Keratinocyte (primary cell): ENCODE results near the gene NOP14. TPM values are rescaled to one million over a fixed set of nuclear protein-coding genes. Genes with fewer than 3 reads are reported as not detected.
A peak's percentile ranks its signal among the peaks of the same experiment; 100 is the strongest.

Source experiments
- DNase-seq: peaks from one replicate; pipeline ENCODE4 v3.0.0-alpha.2; 2011; ENCODE audit warnings: low read depth, missing footprints, low spot score
- FAIRE-seq: peaks from 2 replicates; lab custom pipeline; 2011; peaks lifted over from hg19 to GRCh38; lab: Jason Lieb, UNC
- H2AFZ ChIP-seq: 2 replicates; pipeline ENCODE4 v1.6.0; 2012; ENCODE audit warnings: low read length, control low read depth, inconsistent platforms; ENCODE audit not compliant: control insufficient read depth
- H3K27ac ChIP-seq: 2 replicates; pipeline ENCODE4 v1.5.1; 2011; ENCODE audit warnings: low read length; ENCODE audit not compliant: control insufficient read depth, insufficient read depth
- H3K27me3 ChIP-seq: 3 replicates; pipeline ENCODE4 v1.6.0; 2011; ENCODE audit warnings: low read length; ENCODE audit not compliant: control insufficient read depth, insufficient read depth; ENCODE audit errors: extremely low read depth
- H3K36me3 ChIP-seq, 2 experiments: 2 replicates in 1 of 2; 3 replicates in 1 of 2; pipeline ENCODE4 v1.5.1; 2011; ENCODE audit warnings: low read length in 2 of 2, mild to moderate bottlenecking in 1 of 2; ENCODE audit not compliant: control insufficient read depth in 2 of 2, insufficient read depth in 2 of 2; ENCODE audit errors: extremely low read depth in 1 of 2
- H3K4me1 ChIP-seq: 3 replicates; pipeline ENCODE4 v1.5.1; 2011; ENCODE audit warnings: low read length; ENCODE audit not compliant: control insufficient read depth, insufficient read depth; ENCODE audit errors: extremely low read depth
- H3K4me2 ChIP-seq: 3 replicates; pipeline ENCODE4 v1.6.0; 2011; ENCODE audit warnings: low read depth, low read length; ENCODE audit not compliant: control insufficient read depth, insufficient read depth; ENCODE audit errors: extremely low read depth
- H3K4me3 ChIP-seq, 3 experiments: fragments of 200-600 bp in 1 of 3; sonication (generic) in 1 of 3; 2 replicates in 2 of 3; 3 replicates in 1 of 3; pipeline ENCODE4 v1.5.1; 2011 to 2016; ENCODE audit warnings: low read length in 3 of 3, mild to moderate bottlenecking in 3 of 3, control low read depth in 2 of 3, inconsistent platforms in 1 of 3, low read depth in 1 of 3, mixed read lengths in 1 of 3, mixed run types in 1 of 3, moderate library complexity in 1 of 3; ENCODE audit not compliant: control insufficient read depth in 2 of 3, insufficient read depth in 2 of 3; ENCODE audit errors: extremely low read depth in 1 of 3
- H3K79me2 ChIP-seq: 2 replicates; pipeline ENCODE4 v1.6.0; 2012; ENCODE audit warnings: low read length; ENCODE audit not compliant: control insufficient read depth, insufficient read depth
- H3K9ac ChIP-seq: 3 replicates; pipeline ENCODE4 v1.6.0; 2011; ENCODE audit warnings: low read length; ENCODE audit not compliant: control insufficient read depth, insufficient read depth; ENCODE audit errors: extremely low read depth
- H3K9me1 ChIP-seq: 3 replicates; pipeline ENCODE4 v1.6.0; 2011; ENCODE audit warnings: low read length; ENCODE audit not compliant: control insufficient read depth, insufficient read depth; ENCODE audit errors: extremely low read depth
- H3K9me3 ChIP-seq: 2 replicates; pipeline ENCODE4 v1.5.1; 2012; ENCODE audit warnings: low read depth, low read length; ENCODE audit not compliant: control insufficient read depth
- H4K20me1 ChIP-seq: 3 replicates; pipeline ENCODE4 v1.6.0; 2011; ENCODE audit warnings: low read length; ENCODE audit not compliant: control insufficient read depth, insufficient read depth; ENCODE audit errors: extremely low read depth
- EZH2 ChIP-seq: IDR thresholded peaks from one replicate; pipeline ENCODE4 v1.6.1; 2012; ENCODE audit warnings: inconsistent platforms, mild to moderate bottlenecking, low read length, moderate library complexity
- dilution Hi-C: fragments of 300-500 bp; cut with MboI; formaldehyde crosslinking; loops from one replicate; pipeline ENCODE4 v1.7.0; 2020; ENCODE audit warnings: low sequenced_read_pairs; ENCODE audit not compliant: extremely low pct_ligation_motif_present
- polyA plus RNA-seq, 5 experiments: library from polyadenylated mRNA; depleted of rRNA in 3 of 5; stranded (reverse) in 3 of 5; stranded (forward) in 1 of 5; unstranded in 1 of 5; fragments of >200 nt; gene quantifications; 1 replicate in 1 of 5; 2 replicates in 3 of 5; 3 replicates in 1 of 5; pipeline versions ENCODE4 v1.2.1 to v1.2.3, GENCODE V29; 2011 to 2012; ENCODE audit warnings: missing spikeins in 2 of 5, low read depth in 1 of 5, low replicate concordance in 1 of 5
- TF ChIP-seq, protein P1 (sequence below), 3 experiments: IDR thresholded peaks in 1 of 3; conservative IDR thresholded peaks in 1 of 3; optimal IDR thresholded peaks in 1 of 3; 2 replicates in 2 of 3; 3 replicates in 1 of 3; pipeline versions ENCODE3 to v1.5.1; 2011; ENCODE audit warnings: low read length in 3 of 3, mild to moderate bottlenecking in 3 of 3, moderate library complexity in 2 of 3, control low read depth in 1 of 3, inconsistent platforms in 1 of 3; ENCODE audit not compliant: insufficient read depth in 2 of 3; ENCODE audit errors: extremely low read depth in 1 of 3

The NOP14 gene
- polyA plus RNA-seq, 1 donor (not counting 4 experiments of a cell fraction or from before 2014, with no cell fraction given): 21.8 TPM

- peak overlapping the region; percentile 91 to 97 (median 94) for H3K4me3 ChIP-seq
- H4K20me1 ChIP-seq: peaks cover 22% of the 10 kb centered on the region
- peak; percentile 71 for DNase-seq
- FAIRE-seq: peak; percentile 78
- H3K27me3 ChIP-seq: no peaks in the 10 kb centered on the region
- peaks cover 45% of the 10 kb centered on the region for H3K79me2 ChIP-seq
- no peak overlapping the region for H2AFZ ChIP-seq
- H3K9ac ChIP-seq: peak overlapping the region; percentile 100
- H3K4me2 ChIP-seq: peak overlapping the region; percentile 87
- TF ChIP-seq EZH2: no peak
- TF ChIP-seq, protein P1, sequence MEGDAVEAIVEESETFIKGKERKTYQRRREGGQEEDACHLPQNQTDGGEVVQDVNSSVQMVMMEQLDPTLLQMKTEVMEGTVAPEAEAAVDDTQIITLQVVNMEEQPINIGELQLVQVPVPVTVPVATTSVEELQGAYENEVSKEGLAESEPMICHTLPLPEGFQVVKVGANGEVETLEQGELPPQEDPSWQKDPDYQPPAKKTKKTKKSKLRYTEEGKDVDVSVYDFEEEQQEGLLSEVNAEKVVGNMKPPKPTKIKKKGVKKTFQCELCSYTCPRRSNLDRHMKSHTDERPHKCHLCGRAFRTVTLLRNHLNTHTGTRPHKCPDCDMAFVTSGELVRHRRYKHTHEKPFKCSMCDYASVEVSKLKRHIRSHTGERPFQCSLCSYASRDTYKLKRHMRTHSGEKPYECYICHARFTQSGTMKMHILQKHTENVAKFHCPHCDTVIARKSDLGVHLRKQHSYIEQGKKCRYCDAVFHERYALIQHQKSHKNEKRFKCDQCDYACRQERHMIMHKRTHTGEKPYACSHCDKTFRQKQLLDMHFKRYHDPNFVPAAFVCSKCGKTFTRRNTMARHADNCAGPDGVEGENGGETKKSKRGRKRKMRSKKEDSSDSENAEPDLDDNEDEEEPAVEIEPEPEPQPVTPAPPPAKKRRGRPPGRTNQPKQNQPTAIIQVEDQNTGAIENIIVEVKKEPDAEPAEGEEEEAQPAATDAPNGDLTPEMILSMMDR (optimal IDR thresholded peaks at IDR 0.05 in 1 of 3, IDR thresholded peaks at IDR 0.05 in 1 of 3, conservative IDR thresholded peaks at IDR 0.05 in 1 of 3; ENCODE audit: extremely low read depth in 1 of 3, insufficient read depth in 2 of 3, low read length in 3 of 3): no peak
- H3K36me3 ChIP-seq: peaks cover 23 to 49% of the 10 kb centered on the region in 2 experiments
- peak overlapping the region; percentile 98 for H3K27ac ChIP-seq
- H3K9me3 ChIP-seq: no peaks in the 10 kb centered on the region
- H3K9me1 ChIP-seq: no peaks in the 10 kb centered on the region
- dilution Hi-C loops: no loop called here
- H3K4me1 ChIP-seq: peaks cover 32% of the 10 kb centered on the region
These were observed 27.2 kb downstream of the NOP14 start for GRCh38 chr4:2935762-2936743.

GRCh38 chr4:2934813-2935761, 28.1 kb downstream of the NOP14 start:
- Histone ChIP-seq H3K4me1 (peaks cover 32% of the 10 kb centered on the region), H3K27me3 (no peaks in the 10 kb centered on the region), H4K20me1 (peaks cover 17% of the 10 kb centered on the region), H3K4me3 (peak overlapping the region; percentile 91 to 97 (median 94)), H3K36me3 (peaks cover 22 to 43% of the 10 kb centered on the region in 2 experiments), H3K9me3 (no peaks in the 10 kb centered on the region), H3K4me2 (peak overlapping the region; percentile 87), H3K27ac (peak overlapping the region; percentile 98), H3K9me1 (no peaks in the 10 kb centered on the region), H3K79me2 (peaks cover 43% of the 10 kb centered on the region), H2AFZ (no peak overlapping the region), H3K9ac (peak overlapping the region; percentile 100)
- no peak for FAIRE-seq
- TF ChIP-seq, protein P1 (optimal IDR thresholded peaks at IDR 0.05 in 1 of 3, IDR thresholded peaks at IDR 0.05 in 1 of 3, conservative IDR thresholded peaks at IDR 0.05 in 1 of 3; ENCODE audit: extremely low read depth in 1 of 3, insufficient read depth in 2 of 3, low read length in 3 of 3): no peak
- no peak for TF ChIP-seq EZH2
- peak; percentile 76 for DNase-seq
- dilution Hi-C loops: no loop called here
